HCT116 (cell line): Measurements from ENCODE around the gene FURIN.

Source experiments
- POLR2A ChIP-seq: IDR thresholded peaks from 2 replicates; pipeline ENCODE4 v1.7.0; 2011; ENCODE audit warnings: borderline replicate concordance; ENCODE audit not compliant: insufficient read depth, insufficient read length; ENCODE audit errors: extremely low read depth
- TF ChIP-seq, protein P1 (sequence below): IDR thresholded peaks from 2 replicates; pipeline ENCODE4 v1.6.1; 2012
- TF ChIP-seq, protein P2 (sequence below), 3 experiments: fragments of 200-600 bp in 1 of 3; sonication (generic) in 1 of 3; IDR thresholded peaks in 2 of 3; conservative IDR thresholded peaks in 1 of 3; 2 replicates each; pipeline ENCODE4 v1.5.1; 2012 to 2017; ENCODE audit warnings: low read depth in 2 of 3, low read length in 2 of 3, antibody characterized with exemption in 1 of 3, borderline replicate concordance in 1 of 3, control low read depth in 1 of 3, mild to moderate bottlenecking in 1 of 3, mixed read lengths in 1 of 3, mixed run types in 1 of 3, moderate library complexity in 1 of 3; ENCODE audit not compliant: insufficient read depth in 1 of 3

GRCh38 chr15:90880381-90881145 lies 12.2 kb downstream of the FURIN start:
- TF ChIP-seq POLR2A, result no peak
- TF ChIP-seq, protein P1, sequence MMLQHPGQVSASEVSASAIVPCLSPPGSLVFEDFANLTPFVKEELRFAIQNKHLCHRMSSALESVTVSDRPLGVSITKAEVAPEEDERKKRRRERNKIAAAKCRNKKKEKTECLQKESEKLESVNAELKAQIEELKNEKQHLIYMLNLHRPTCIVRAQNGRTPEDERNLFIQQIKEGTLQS, result no peak
- TF ChIP-seq, protein P2, sequence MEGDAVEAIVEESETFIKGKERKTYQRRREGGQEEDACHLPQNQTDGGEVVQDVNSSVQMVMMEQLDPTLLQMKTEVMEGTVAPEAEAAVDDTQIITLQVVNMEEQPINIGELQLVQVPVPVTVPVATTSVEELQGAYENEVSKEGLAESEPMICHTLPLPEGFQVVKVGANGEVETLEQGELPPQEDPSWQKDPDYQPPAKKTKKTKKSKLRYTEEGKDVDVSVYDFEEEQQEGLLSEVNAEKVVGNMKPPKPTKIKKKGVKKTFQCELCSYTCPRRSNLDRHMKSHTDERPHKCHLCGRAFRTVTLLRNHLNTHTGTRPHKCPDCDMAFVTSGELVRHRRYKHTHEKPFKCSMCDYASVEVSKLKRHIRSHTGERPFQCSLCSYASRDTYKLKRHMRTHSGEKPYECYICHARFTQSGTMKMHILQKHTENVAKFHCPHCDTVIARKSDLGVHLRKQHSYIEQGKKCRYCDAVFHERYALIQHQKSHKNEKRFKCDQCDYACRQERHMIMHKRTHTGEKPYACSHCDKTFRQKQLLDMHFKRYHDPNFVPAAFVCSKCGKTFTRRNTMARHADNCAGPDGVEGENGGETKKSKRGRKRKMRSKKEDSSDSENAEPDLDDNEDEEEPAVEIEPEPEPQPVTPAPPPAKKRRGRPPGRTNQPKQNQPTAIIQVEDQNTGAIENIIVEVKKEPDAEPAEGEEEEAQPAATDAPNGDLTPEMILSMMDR (IDR thresholded peaks at IDR 0.05 in 2 of 3, conservative IDR thresholded peaks at IDR 0.05 in 1 of 3; ENCODE audit: borderline replicate concordance in 1 of 3, insufficient read depth in 1 of 3, low read depth in 2 of 3, low read length in 2 of 3), result no peak
